Spleen (tissue), 11 donors: ENCODE measurements around the gene ST6GALNAC3. TPM values are rescaled to one million over a fixed set of nuclear protein-coding genes. Genes with fewer than 3 reads are reported as not detected.

Source experiments
- DNase-seq: peaks from one replicate; pipeline ENCODE4 v3.0.0-alpha.2; 2020
- H3K27ac ChIP-seq, 8 donors: fragments of 200-600 bp; sonication (generic) in 7 of 8; 1 replicate in 4 of 8; 2 replicates in 4 of 8; pipeline versions ENCODE4 v1.5.0 to v1.8.0; 2016 to 2021; ENCODE audit warnings: inconsistent platforms in 4 of 8, mild to moderate bottlenecking in 4 of 8, moderate library complexity in 1 of 8
- H3K27me3 ChIP-seq, 7 donors: fragments of 200-600 bp; sonication (generic) in 6 of 7; replicated peaks in 1 of 7; 1 replicate in 4 of 7; 2 replicates in 3 of 7; pipeline versions ENCODE4 v1.5.0 to v1.8.0; 2016 to 2021; ENCODE audit warnings: inconsistent platforms in 3 of 7, mild to moderate bottlenecking in 1 of 7
- H3K36me3 ChIP-seq, 6 donors: fragments of 200-600 bp; sonication (generic) in 5 of 6; 1 replicate in 4 of 6; 2 replicates in 2 of 6; pipeline versions ENCODE4 v1.5.0 to v1.8.0; 2016 to 2021; ENCODE audit warnings: inconsistent platforms in 2 of 6
- H3K4me1 ChIP-seq, 6 donors: fragments of 200-600 bp; sonication (generic) in 5 of 6; 1 replicate in 3 of 6; 2 replicates in 3 of 6; pipeline versions ENCODE4 v1.5.0 to v1.8.0; 2016 to 2021; ENCODE audit warnings: inconsistent platforms in 3 of 6
- H3K4me3 ChIP-seq, 8 donors: fragments of 200-600 bp; sonication (generic) in 7 of 8; 1 replicate in 4 of 8; 2 replicates in 4 of 8; pipeline versions ENCODE4 v1.5.0 to v1.8.0; 2016 to 2021; ENCODE audit warnings: inconsistent platforms in 4 of 8, mild to moderate bottlenecking in 4 of 8, moderate library complexity in 2 of 8
- H3K9me3 ChIP-seq, 8 donors: fragments of 200-600 bp; sonication (generic) in 7 of 8; 1 replicate in 4 of 8; 2 replicates in 4 of 8; pipeline versions ENCODE4 v1.5.0 to v1.8.0; 2016 to 2021; ENCODE audit warnings: inconsistent platforms in 4 of 8
- POLR2A ChIP-seq, 3 donors: fragments of 450-650 bp; IDR thresholded peaks; one replicate each; pipeline ENCODE4 v1.5.1; 2017; ENCODE audit warnings: antibody characterized with exemption in 3 of 3, mild to moderate bottlenecking in 1 of 3
- POLR2AphosphoS5 ChIP-seq, 3 donors: sonication (generic); formaldehyde crosslinking; IDR thresholded peaks; one replicate each; pipeline ENCODE4 v1.5.1; 2017; ENCODE audit warnings: antibody characterized with exemption in 3 of 3
- WGBS, 5 donors: extraction: QIAGEN DNeasy Blood & Tissue Kit in 3 of 5; methylation state at CpG; one replicate each; pipeline versions ENCODE4 v1.1.5 to v1.1.7; 2013 to 2018; 5-methylcytosine and 5-hydroxymethylcytosine counted together
- intact Hi-C: fragments of 100-400 bp; cut with DNase I; formaldehyde crosslinking; loops from one replicate; pipeline ENCODE4 v1.15.0; 2023; ENCODE audit warnings: low total_unique reads
- polyA plus RNA-seq, 3 donors: library from polyadenylated mRNA; stranded (reverse); fragments of 200-250 nt; gene quantifications; one replicate each; pipeline ENCODE4 v1.2.1, GENCODE V29; 2013
- total RNA-seq, 7 donors: library from RNA; depleted of rRNA in 3 of 7; stranded (reverse); fragments of >200 nt in 3 of 7; fragmentation: NEBNext Ultra II Directional in 4 of 7; extraction: Animal tissue kit (Norgen Biotek cat#: 25700) in 4 of 7; gene quantifications; one replicate each; pipeline versions ENCODE4 v1.1.0 to v1.2.1, GENCODE V29; 2016 to 2021
- TF ChIP-seq, protein P1 (sequence below), 11 experiments: fragments of 200-600 bp in 7 of 11; fragments of 450-650 bp in 4 of 11; sonication (generic) in 4 of 11; IDR thresholded peaks in 8 of 11; conservative IDR thresholded peaks in 3 of 11; 1 replicate in 7 of 11; 2 replicates in 4 of 11; pipeline versions ENCODE4 v1.4.0 to v1.8.0; 2016 to 2021; ENCODE audit warnings: antibody characterized with exemption in 11 of 11, inconsistent platforms in 4 of 11, mild to moderate bottlenecking in 1 of 11
- donor health status: healthy with polysubstance abuse.
- donor health status: DM: no; HTN: no; CAD: no; lungs with moderate emphysema.
- donor health status: DM: no; HTN: no; CAD: no.
- donor health status: Bipolar disorder and iron deficiency.
- donor health status: healthy.
- donor health status: DM: no; HTN: no; CAD: no.
- donor health status: DM: yes; HTN: yes; CAD: no.

ST6GALNAC3 gene
- total and polyA plus RNA-seq, 10 donors: 0.93 to 24.7 (median 10.1) TPM

GRCh38 chr1:76294482-76295194 lies 220.1 kb downstream of the ST6GALNAC3 start:
- Histone ChIP-seq H3K27me3 (no peaks in the 10 kb centered on the region), H3K27ac (peak overlapping the region in 7 of 8 donors; percentile 30 to 63 (median 46)), H3K9me3 (no peaks in the 10 kb centered on the region), H3K4me3 (peak overlapping the region in 2 of 8 donors; percentile 2 to 33), H3K4me1 (peaks cover 0 to 60% (median 25%) of the 10 kb centered on the region in 6 donors), H3K36me3 (no peaks in the 10 kb centered on the region)
- DNase-seq: no peak
- WGBS, 5 donors: 21 to 57% (median 34%) methylated on average over 5 of the region's 5 CpGs
- no peak for TF ChIP-seq POLR2A (IDR thresholded peaks at IDR 0.05)
- no peak for TF ChIP-seq POLR2AphosphoS5 (IDR thresholded peaks at IDR 0.05)
- TF ChIP-seq, protein P1, sequence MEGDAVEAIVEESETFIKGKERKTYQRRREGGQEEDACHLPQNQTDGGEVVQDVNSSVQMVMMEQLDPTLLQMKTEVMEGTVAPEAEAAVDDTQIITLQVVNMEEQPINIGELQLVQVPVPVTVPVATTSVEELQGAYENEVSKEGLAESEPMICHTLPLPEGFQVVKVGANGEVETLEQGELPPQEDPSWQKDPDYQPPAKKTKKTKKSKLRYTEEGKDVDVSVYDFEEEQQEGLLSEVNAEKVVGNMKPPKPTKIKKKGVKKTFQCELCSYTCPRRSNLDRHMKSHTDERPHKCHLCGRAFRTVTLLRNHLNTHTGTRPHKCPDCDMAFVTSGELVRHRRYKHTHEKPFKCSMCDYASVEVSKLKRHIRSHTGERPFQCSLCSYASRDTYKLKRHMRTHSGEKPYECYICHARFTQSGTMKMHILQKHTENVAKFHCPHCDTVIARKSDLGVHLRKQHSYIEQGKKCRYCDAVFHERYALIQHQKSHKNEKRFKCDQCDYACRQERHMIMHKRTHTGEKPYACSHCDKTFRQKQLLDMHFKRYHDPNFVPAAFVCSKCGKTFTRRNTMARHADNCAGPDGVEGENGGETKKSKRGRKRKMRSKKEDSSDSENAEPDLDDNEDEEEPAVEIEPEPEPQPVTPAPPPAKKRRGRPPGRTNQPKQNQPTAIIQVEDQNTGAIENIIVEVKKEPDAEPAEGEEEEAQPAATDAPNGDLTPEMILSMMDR (IDR thresholded peaks at IDR 0.05 in 8 of 11, conservative IDR thresholded peaks at IDR 0.05 in 3 of 11): no peak
- intact Hi-C loops: no loop called here

GRCh38 chr1:76298399-76298798 lies 223.9 kb downstream of the ST6GALNAC3 start:
- H3K27me3 ChIP-seq: no peaks in the 10 kb centered on the region
- H3K9me3 ChIP-seq: peaks cover 0 to 5% (median 0%) of the 10 kb centered on the region in 8 donors
- no peak for DNase-seq
- TF ChIP-seq POLR2AphosphoS5 (IDR thresholded peaks at IDR 0.05) (no peak), POLR2A (IDR thresholded peaks at IDR 0.05) (no peak)
- TF ChIP-seq, protein P1 (IDR thresholded peaks at IDR 0.05 in 8 of 11, conservative IDR thresholded peaks at IDR 0.05 in 3 of 11): no peak
- intact Hi-C loops: no loop called here
- WGBS, 5 donors: 67 to 80% (median 74%) methylated on average over 4 of the region's 4 CpGs
- H3K4me1 ChIP-seq: peaks cover 0 to 23% (median 13%) of the 10 kb centered on the region in 6 donors
- no peak overlapping the region for H3K4me3 ChIP-seq
- H3K36me3 ChIP-seq: no peaks in the 10 kb centered on the region
- H3K27ac ChIP-seq: no peak overlapping the region

DNA sequence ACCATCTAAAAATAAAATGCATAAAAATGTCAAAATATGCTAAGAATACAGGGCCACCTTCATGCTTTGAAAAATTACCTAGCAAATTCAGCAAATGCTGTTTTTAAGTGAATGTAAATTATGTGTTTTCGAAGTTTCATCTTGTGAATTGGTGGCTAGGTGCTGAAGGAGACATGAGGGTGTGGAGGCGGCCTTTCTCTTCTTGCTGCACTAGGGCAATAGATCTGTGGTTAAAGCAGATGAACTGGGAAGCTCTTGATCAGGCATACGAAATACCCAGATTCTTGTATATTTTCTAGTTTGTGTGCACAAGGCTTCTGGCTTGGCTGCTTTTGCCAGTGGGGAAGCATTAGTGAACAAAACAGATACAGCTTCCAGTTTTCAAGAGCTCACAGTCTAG lies 224.5 kb downstream of the ST6GALNAC3 start:
- Histone ChIP-seq H3K9me3 (peaks cover 0 to 5% (median 0%) of the 10 kb centered on the region in 8 donors), H3K27me3 (no peaks in the 10 kb centered on the region), H3K4me1 (peaks cover 0 to 16% (median 9%) of the 10 kb centered on the region in 6 donors), H3K27ac (no peak overlapping the region), H3K36me3 (no peaks in the 10 kb centered on the region), H3K4me3 (no peak overlapping the region)
- DNase-seq: no peak
- TF ChIP-seq POLR2A (IDR thresholded peaks at IDR 0.05) (no peak), POLR2AphosphoS5 (IDR thresholded peaks at IDR 0.05) (no peak)
- TF ChIP-seq, protein P1 (IDR thresholded peaks at IDR 0.05 in 8 of 11, conservative IDR thresholded peaks at IDR 0.05 in 3 of 11): no peak
- intact Hi-C loops: no loop called here
- 87 to 94% (median 90%) methylated on average over 3 of the region's 3 CpGs for WGBS, 5 donors

DNA sequence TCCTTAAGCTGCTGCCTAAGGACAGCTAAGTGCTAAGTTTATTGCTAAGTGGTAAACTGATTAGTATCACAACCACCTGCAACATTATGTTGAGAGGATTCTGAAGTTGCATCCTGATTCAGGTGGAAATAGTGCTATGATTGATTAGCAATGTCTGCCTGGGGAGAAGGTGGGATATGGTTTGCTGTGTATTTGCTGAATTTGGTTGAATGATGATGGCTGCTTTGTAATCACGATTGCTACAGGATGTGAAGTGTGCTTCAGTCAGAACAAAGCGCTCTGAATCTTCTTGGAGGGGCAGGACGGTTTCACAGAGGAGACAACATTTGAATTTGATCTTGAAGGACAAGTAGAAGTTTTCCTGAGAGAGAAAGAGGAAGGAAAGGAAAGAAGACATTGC lies 226.0 kb downstream of the ST6GALNAC3 start:
- Histone ChIP-seq H3K9me3 (peaks cover 0 to 5% (median 0%) of the 10 kb centered on the region in 8 donors), H3K4me3 (no peak overlapping the region), H3K36me3 (no peaks in the 10 kb centered on the region), H3K27ac (no peak overlapping the region), H3K4me1 (peaks cover 0 to under 1% (median 0%) of the 10 kb centered on the region in 6 donors), H3K27me3 (no peaks in the 10 kb centered on the region)
- intact Hi-C loops: no loop called here
- no peak for DNase-seq
- TF ChIP-seq POLR2AphosphoS5 (IDR thresholded peaks at IDR 0.05): no peak
- no peak for TF ChIP-seq POLR2A (IDR thresholded peaks at IDR 0.05)
- TF ChIP-seq, protein P1 (IDR thresholded peaks at IDR 0.05 in 8 of 11, conservative IDR thresholded peaks at IDR 0.05 in 3 of 11): no peak
- 71 to 87% (median 79%) methylated on average over 3 of the region's 3 CpGs for WGBS, 5 donors
